Measurements from ENCODE around the gene SFMBT2.

Gene SFMBT2

GRCh38 chr10:7410862-7411670 lies at the start of gene SFMBT2:
Gene SFMBT2, minus strand, starts transcription at chr10:7411034. Its CDS starts 29,136 bp downstream, at chr10:7381898.
- DNase-seq, result peak; percentile 18

- DNase-seq, result no peak
These were observed 49.2 kb upstream of the SFMBT2 start for GRCh38 chr10:7460006-7460405.

GRCh38 chr10:7458556-7458955 lies 47.7 kb upstream of the SFMBT2 start:
- DNase-seq, result no peak

- DNase-seq, result no peak
These were observed 46.9 kb upstream of the SFMBT2 start for GRCh38 chr10:7457478-7458316.

GRCh38 chr10:7449063-7449695 lies 38.3 kb upstream of the SFMBT2 start:
- DNase-seq, result no peak

- no peak for DNase-seq
These were observed 34.8 kb upstream of the SFMBT2 start for GRCh38 chr10:7445474-7446185.

- no peak for DNase-seq
These were observed 33.8 kb upstream of the SFMBT2 start for GRCh38 chr10:7444551-7445121.

- no peak for DNase-seq
These were observed 32.2 kb upstream of the SFMBT2 start for GRCh38 chr10:7443036-7443435.

GRCh38 chr10:7441403-7442147 lies 30.7 kb upstream of the SFMBT2 start:
- DNase-seq, result no peak

- DNase-seq, result no peak
These were observed 28.9 kb upstream of the SFMBT2 start for GRCh38 chr10:7439696-7440095.

- no peak for DNase-seq
These were observed 27.6 kb upstream of the SFMBT2 start for GRCh38 chr10:7438196-7438986.

- DNase-seq, result no peak
These were observed 25.8 kb upstream of the SFMBT2 start for GRCh38 chr10:7436490-7437100.

GRCh38 chr10:7435674-7436073 lies 24.8 kb upstream of the SFMBT2 start:
- DNase-seq, result no peak

GRCh38 chr10:7434378-7434777 lies 23.5 kb upstream of the SFMBT2 start:
- no peak for DNase-seq

GRCh38 chr10:7433861-7434260 lies 23.0 kb upstream of the SFMBT2 start:
- DNase-seq, result no peak

- no peak for DNase-seq
These were observed 22.3 kb upstream of the SFMBT2 start for GRCh38 chr10:7432884-7433726.

- no peak for DNase-seq
These were observed 18.0 kb upstream of the SFMBT2 start for GRCh38 chr10:7428673-7429350.

- DNase-seq, result no peak
These were observed 15.5 kb upstream of the SFMBT2 start for GRCh38 chr10:7426349-7426748.

GRCh38 chr10:7425691-7426090 lies 14.9 kb upstream of the SFMBT2 start:
- DNase-seq, result no peak

Measured in kidney glomerular epithelial cell (primary cell).